ENCODE data around the gene NDUFA11.

DNA sequence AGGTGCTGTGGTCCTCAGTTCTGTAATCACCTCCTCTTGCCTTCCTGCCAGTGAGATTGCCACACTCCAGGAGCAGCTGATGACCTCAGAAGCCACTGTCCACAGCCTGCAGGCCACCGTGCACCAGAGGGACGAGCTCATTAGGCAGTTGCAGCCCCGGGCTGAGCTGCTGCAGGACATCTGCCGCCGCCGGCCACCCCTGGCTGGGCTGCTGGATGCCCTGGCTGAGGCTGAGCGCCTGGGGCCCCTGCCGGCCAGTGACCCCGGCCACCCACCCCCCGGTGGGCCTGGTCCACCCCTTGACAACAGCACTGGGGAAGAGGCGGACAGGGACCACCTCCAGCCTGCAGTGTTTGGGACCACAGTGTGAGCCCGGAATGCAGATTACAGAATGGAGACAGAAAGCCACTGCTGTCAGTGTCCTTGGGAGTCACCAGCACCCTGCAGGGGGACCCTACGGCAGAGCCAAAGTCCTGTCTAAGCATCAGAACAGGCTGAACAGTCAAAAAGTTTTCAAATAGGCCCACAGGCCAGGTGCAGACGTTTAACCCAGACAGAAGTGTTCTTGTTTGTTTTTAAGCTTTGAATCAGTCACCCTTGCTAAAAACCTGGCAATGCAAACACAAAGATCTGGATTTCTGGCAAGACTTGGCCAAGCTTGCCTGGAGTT, 5.3 kb upstream of the NDUFA11 start:
- TF ChIP-seq, protein P1, sequence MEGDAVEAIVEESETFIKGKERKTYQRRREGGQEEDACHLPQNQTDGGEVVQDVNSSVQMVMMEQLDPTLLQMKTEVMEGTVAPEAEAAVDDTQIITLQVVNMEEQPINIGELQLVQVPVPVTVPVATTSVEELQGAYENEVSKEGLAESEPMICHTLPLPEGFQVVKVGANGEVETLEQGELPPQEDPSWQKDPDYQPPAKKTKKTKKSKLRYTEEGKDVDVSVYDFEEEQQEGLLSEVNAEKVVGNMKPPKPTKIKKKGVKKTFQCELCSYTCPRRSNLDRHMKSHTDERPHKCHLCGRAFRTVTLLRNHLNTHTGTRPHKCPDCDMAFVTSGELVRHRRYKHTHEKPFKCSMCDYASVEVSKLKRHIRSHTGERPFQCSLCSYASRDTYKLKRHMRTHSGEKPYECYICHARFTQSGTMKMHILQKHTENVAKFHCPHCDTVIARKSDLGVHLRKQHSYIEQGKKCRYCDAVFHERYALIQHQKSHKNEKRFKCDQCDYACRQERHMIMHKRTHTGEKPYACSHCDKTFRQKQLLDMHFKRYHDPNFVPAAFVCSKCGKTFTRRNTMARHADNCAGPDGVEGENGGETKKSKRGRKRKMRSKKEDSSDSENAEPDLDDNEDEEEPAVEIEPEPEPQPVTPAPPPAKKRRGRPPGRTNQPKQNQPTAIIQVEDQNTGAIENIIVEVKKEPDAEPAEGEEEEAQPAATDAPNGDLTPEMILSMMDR (conservative IDR thresholded peaks at IDR 0.05; ENCODE audit: low read depth, low read length) = no peak
- TF ChIP-seq POLR2A (IDR thresholded peaks at IDR 0.05; ENCODE audit: low read depth, low read length) = no peak
- no peak for TF ChIP-seq MXI1 (IDR thresholded peaks at IDR 0.05; ENCODE audit: borderline replicate concordance, low read depth, low read length)
- no peak for TF ChIP-seq RAD21 (IDR thresholded peaks at IDR 0.05; ENCODE audit: low read length)
- TF ChIP-seq, protein P2, sequence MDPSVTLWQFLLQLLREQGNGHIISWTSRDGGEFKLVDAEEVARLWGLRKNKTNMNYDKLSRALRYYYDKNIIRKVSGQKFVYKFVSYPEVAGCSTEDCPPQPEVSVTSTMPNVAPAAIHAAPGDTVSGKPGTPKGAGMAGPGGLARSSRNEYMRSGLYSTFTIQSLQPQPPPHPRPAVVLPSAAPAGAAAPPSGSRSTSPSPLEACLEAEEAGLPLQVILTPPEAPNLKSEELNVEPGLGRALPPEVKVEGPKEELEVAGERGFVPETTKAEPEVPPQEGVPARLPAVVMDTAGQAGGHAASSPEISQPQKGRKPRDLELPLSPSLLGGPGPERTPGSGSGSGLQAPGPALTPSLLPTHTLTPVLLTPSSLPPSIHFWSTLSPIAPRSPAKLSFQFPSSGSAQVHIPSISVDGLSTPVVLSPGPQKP (IDR thresholded peaks at IDR 0.05; ENCODE audit: borderline replicate concordance, low read depth, low read length) = no peak
- TF ChIP-seq CHD1 (IDR thresholded peaks at IDR 0.05; ENCODE audit: low read depth, low read length) = no peak
- no peak for TF ChIP-seq MAZ (IDR thresholded peaks at IDR 0.05; ENCODE audit: borderline replicate concordance, low read depth, low read length)
- TF ChIP-seq SMC3 (IDR thresholded peaks at IDR 0.05; ENCODE audit: low read depth, low read length) = no peak
